Measurements from ENCODE around the gene ZNF668.

Gene ZNF668

GRCh38 chr16:31079342-31079944 is 5.4 kb upstream of the ZNF668 start:
- TF ChIP-seq TCF12 (IDR thresholded peaks at IDR 0.05; ENCODE audit: low read depth) (no peak), NFIC (IDR thresholded peaks at IDR 0.05) (no peak), CREB1 (IDR thresholded peaks at IDR 0.05; ENCODE audit: low read depth) (no peak), TEAD4 (IDR thresholded peaks at IDR 0.05) (no peak), YY1 (IDR thresholded peaks at IDR 0.05; ENCODE audit: low read depth) (no peak)

GRCh38 chr16:31078597-31079341 is 4.7 kb upstream of the ZNF668 start:
- TF ChIP-seq REST (IDR thresholded peaks at IDR 0.05; ENCODE audit: low read depth) (no peak), YY1 (IDR thresholded peaks at IDR 0.05; ENCODE audit: low read depth) (no peak), CEBPB (IDR thresholded peaks at IDR 0.05) (no peak), NFIC (IDR thresholded peaks at IDR 0.05) (no peak)

- TF ChIP-seq FOXM1 (IDR thresholded peaks at IDR 0.05; ENCODE audit: borderline replicate concordance, low read depth), result no peak
- no peak for TF ChIP-seq TEAD4 (IDR thresholded peaks at IDR 0.05)
- TF ChIP-seq RAD21 (IDR thresholded peaks at IDR 0.05; ENCODE audit: low read depth), result no peak
- TF ChIP-seq NFIC (IDR thresholded peaks at IDR 0.05), result no peak
- TF ChIP-seq CEBPB (IDR thresholded peaks at IDR 0.05), result no peak
- TF ChIP-seq EGR1 (IDR thresholded peaks at IDR 0.05), result no peak
- no peak for TF ChIP-seq TAF1 (IDR thresholded peaks at IDR 0.05; ENCODE audit: low read depth)
- TF ChIP-seq ZBTB7A (IDR thresholded peaks at IDR 0.05; ENCODE audit: low read depth), result no peak
- TF ChIP-seq MAX (IDR thresholded peaks at IDR 0.05), result no peak
- TF ChIP-seq CREB1 (IDR thresholded peaks at IDR 0.05; ENCODE audit: low read depth), result no peak
- no peak for TF ChIP-seq TCF12 (IDR thresholded peaks at IDR 0.05; ENCODE audit: low read depth)
- no peak for TF ChIP-seq EP300 (IDR thresholded peaks at IDR 0.05; ENCODE audit: borderline replicate concordance)
- no peak for TF ChIP-seq USF1 (IDR thresholded peaks at IDR 0.05)
- TF ChIP-seq REST (IDR thresholded peaks at IDR 0.05; ENCODE audit: low read depth), result no peak
- no peak for TF ChIP-seq YY1 (IDR thresholded peaks at IDR 0.05; ENCODE audit: low read depth)
These were observed 3.8 kb upstream of the ZNF668 start for GRCh38 chr16:31077592-31078396.

GRCh38 chr16:31077024-31077423 is 3.0 kb upstream of the ZNF668 start:
- TF ChIP-seq CREB1 (IDR thresholded peaks at IDR 0.05; ENCODE audit: low read depth) (no peak), NFIC (IDR thresholded peaks at IDR 0.05) (no peak), CEBPB (IDR thresholded peaks at IDR 0.05) (no peak), YY1 (IDR thresholded peaks at IDR 0.05; ENCODE audit: low read depth) (no peak), EP300 (IDR thresholded peaks at IDR 0.05; ENCODE audit: borderline replicate concordance) (no peak), TCF12 (IDR thresholded peaks at IDR 0.05; ENCODE audit: low read depth) (no peak), RAD21 (IDR thresholded peaks at IDR 0.05; ENCODE audit: low read depth) (no peak), REST (IDR thresholded peaks at IDR 0.05; ENCODE audit: low read depth) (no peak), MAX (IDR thresholded peaks at IDR 0.05) (no peak), ZBTB7A (IDR thresholded peaks at IDR 0.05; ENCODE audit: low read depth) (no peak), FOXM1 (IDR thresholded peaks at IDR 0.05; ENCODE audit: borderline replicate concordance, low read depth) (no peak), TEAD4 (IDR thresholded peaks at IDR 0.05) (no peak), USF1 (IDR thresholded peaks at IDR 0.05) (no peak)

Data from Ishikawa (cell line).